GM19023 (cell line): Measurements from ENCODE around the gene PTPRM.
A peak's percentile ranks its signal among the peaks of the same experiment; 100 is the strongest.

ENCODE experiments used
- ATAC-seq: cut with Tn5 transposase; IDR thresholded peaks from one replicate; pipeline ENCODE4 v1.9.1; 2021; ENCODE audit warnings: mild to moderate bottlenecking, moderate library complexity; ENCODE audit not compliant: unreplicated experiment

PTPRM gene

DNA sequence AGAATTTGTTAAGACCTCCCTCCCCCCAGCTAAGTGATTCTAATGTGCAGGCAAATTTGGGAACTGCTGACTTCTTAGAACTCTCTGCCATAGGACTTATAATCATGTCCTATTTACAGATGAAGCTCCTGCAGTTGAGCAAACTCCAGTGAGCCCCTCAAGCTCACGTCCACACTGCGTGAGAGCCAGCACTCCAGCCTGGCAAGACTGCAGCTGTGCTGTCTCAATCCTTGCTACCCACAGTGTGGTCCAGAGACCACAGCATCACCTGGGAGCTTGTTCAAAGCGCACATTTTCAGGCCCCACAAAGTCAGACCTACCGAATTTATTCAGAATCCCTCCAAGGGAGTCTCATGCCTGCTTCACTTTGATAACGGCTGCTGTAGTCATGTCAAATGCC lies 799.0 kb downstream of the PTPRM start:
- no peak for ATAC-seq

DNA sequence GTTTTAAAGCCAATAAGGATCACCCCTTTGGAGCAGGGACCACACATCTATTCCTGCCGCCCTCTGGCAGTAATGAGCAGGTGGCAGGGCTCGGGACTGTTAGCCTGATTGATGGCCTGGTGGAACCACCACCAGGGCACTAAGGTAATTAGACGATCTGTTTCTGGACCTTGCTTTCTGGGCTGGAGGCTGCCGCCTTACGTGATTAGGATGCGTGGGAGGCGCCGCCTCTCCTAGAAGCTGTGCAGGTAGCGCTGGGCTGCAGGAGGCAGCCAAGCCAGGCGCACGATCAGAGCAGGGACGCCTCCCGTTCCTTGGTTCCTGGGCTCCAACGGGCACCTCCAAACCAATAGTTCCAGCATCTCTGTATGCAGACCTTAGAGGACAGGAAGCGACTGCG lies 799.5 kb downstream of the PTPRM start:
- no peak for ATAC-seq

DNA sequence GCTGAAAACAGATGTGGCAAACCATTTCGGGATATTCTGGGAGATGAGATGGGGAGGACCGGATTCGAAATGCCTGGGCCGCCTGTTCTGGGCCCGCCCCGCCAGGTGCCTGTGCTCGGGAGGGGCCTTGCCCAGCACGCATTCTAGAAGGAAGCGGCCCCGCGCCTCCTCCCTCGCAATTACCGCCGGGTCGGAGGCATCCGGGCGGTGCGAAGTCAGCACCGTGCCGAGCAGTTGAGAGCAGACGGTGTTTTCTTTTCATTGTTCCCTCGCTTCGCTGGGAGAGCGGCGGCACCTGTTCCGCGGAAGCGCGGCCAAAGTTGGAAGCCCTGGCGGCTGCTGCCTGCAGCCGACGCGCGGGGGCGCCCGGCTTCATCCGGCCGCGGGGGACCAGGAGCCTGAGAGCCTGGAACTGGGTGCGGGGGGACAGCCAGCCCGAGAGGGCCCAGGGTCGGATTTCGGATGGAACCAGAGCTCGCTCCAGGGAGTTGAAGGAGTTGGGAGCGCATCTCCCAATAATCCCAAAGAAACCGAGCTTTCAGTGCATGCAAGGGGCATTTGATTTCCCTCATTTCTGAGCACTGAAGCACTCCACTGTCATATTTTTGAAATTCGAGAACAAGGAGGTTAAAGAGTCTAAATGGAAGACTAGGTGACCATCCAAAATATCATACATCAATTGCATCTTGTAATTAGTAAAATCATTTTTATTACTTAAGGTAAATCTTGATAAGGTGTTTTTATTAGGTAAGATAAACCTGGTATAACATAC lies 800.3 kb downstream of the PTPRM start:
- no peak for ATAC-seq

DNA sequence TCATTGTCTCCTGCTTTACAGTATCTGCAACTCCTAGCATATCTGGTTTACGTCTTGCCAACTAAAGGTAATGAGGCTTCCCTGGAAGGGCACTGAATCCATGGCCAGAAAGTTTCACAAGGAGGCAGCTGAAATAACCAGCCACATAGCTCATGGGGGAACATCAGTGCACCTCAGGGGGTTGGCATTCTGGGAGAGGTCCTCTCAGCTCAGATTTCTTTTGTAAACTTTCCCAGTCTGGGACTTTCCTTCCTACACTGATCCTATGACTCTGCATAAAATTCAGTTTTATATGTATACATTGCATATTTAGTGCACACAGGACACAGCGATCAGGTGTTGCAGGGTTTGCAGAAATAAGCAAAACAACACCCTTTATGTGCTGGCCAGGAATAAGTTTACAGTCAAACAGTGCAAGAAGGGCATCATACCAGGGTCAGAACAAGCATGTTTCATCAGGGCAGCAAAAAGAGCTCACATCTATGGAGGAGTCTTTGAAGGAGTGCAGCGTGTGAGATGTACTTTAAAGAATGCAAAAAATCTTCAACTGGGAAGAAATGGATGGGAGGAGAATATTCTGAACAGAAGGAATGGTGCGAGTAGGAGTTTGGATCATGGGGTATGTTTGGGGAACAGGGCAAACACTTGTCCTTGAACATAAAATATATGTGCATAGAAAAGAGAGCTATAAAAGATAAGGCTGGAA lies 801.5 kb downstream of the PTPRM start:
- ATAC-seq = no peak

DNA sequence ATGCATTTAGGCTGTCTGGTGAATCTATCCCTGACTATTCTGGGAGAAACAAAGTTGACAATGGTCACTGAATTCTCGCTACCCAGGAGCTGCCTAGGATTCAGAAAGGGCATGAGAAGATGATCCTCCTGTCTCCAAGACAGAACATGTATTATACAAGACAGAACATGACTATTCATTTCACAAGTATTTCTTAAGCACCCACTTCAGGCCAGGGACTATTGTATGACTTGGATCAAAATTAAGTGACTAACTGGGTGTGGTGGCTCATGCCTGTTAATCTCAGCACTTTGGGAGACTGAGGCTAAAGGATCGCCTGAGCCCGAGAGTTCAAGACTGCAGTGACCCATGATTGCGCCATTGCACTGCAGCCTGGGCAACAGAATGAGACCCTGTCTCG lies 806.4 kb downstream of the PTPRM start:
- no peak for ATAC-seq

DNA sequence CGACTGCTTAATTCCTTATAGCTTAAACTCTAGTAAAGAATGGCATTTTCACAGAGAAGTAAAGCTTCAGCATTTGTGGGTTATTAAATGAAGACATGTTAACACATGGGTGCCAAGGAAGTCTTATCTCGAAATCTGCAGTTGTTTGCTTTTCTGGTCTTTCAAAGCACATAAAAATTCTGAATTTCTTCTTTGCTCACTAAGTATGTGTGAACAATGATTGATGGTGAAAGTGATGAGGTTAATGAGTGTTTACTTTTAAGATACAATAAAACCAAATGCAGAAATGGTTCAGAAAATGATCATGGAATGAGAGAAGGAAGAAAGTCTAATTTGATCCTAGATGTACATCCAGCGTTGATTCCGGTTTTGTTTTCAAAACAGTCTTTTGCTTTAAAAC lies 807.6 kb downstream of the PTPRM start:
- ATAC-seq = no peak

DNA sequence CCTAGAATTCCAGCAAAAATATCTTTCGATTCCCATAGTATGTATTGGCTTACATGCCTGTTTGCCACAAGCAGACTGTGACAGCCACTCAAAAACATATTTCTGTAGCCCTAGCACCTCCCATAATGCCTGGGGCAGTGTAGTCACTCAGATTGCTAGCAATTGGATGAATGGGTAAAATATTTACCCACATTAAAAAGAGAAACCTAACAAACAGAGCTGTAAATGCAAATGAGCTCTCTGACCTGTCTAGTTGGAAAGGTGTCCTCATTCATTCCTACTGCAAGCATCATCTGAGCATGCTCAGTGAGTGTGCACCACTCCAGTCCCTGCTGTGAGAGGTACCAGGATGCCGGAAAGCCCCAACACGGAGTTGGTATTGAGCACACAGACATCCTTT lies 808.1 kb downstream of the PTPRM start:
- ATAC-seq = no peak

DNA sequence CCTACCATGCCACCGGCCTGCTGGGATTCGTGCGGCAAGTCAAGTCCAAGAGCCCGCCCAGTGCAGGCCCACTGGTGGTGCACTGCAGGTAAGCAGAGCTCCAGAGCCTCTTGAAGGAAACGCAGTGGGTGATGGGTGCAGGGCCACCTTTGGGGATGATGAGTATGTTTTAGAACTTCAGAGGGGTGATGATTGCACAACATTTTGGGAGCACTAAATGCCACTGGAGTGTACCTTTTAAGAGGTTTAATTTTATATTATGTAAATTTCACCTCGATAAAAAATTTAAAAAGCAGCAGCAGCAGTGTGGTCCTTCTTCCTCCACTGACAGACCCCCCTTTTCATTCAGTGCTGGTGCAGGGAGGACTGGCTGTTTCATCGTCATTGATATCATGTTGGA lies 809.0 kb downstream of the PTPRM start:
- ATAC-seq = no peak

DNA sequence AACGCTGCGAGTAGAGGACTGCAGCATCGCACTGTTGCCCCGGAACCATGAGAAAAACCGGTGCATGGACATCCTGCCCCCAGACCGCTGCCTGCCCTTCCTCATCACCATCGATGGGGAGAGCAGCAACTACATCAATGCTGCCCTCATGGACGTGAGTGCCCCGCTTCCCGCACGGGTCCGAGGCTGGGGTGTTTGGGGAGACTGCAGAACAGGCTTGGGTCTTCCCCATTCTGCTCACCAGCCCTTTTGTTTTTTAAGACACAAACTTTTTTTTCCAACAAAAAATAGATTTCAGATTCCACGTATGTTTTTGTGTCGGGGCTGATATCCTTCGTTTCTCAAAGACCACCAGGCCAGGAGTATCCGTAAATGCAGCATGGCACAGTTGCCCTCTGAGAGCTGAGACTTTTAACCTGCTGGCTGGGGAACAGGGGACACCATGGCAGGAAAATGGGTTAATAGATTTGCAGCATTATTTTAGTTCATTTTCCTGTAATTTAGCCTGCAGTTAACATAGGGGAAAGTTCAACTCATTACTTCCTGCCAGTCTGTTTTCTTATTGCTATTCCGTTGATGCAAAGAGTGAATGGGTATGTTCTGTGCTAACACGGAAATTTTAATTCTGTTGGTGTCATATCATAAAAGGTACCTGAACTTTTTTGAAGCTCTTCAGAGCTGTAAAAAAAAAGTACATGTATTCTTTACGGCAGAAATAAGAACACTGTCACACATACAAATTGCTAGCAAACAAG lies 812.2 kb downstream of the PTPRM start:
- ATAC-seq = no peak

DNA sequence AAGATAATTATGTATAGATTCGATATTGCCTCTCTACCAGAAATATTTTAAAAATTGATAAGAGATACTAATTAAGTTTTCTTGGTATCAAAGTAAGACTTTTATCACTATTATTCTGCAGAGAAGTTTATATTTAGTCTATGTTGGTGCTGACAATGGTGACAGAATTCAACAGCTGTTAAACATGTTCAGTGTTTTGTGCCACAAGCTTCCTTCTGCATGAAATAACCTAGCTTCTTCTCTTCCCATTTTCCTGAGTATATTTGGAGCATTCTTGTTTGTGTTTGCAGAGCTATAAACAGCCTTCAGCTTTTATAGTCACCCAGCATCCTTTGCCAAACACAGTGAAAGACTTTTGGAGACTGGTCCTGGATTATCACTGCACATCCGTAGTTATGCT lies 812.9 kb downstream of the PTPRM start:
- ATAC-seq = no peak

DNA sequence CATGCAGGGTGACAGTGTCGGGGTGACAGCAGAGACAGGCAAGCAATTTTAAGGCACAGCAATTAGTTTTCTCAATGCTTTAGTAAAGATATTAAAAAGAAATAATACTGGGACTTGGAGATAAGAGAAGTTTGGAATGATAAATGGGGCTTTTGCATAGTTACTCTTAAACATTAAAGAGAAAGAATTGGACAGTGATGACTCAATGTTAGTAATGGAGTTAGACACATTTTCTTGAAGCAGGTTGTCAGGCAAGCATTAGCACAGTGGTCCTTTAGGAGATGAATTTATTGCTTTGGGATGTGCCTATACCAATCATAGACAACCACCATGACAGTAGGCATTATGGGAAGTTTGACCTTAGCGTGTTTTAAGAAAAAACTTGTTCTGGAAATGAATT lies 813.8 kb downstream of the PTPRM start:
- no peak for ATAC-seq

DNA sequence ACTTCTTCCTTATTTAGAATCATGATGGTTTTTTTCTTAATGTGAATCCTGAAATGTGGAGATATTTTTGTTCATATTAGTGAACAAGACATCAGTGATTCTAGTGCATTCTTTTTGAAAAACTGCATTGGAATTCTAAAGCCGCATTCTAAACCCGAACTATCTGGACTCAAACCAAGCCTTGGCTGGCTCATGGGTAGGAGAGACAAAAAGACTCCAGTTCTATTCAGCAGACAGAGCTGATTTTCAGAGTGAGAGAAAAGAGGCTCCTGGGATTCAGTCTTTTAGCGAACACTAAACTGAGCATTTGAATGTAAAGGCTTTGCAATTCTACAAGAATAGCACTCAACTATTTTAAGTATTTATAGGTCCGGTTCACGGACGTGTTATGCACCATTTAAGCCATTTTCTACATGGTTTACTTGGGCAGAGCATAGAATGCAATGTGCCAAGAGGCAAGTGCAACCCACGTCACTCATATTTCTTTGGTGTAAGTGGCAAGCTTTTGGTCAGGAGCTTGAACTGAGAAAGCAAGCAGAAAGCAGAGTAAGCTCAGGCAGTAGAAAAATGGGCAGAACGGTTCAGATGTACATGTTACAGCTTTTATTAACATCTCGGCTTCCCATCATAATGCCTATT lies 814.8 kb downstream of the PTPRM start:
- ATAC-seq = no peak

DNA sequence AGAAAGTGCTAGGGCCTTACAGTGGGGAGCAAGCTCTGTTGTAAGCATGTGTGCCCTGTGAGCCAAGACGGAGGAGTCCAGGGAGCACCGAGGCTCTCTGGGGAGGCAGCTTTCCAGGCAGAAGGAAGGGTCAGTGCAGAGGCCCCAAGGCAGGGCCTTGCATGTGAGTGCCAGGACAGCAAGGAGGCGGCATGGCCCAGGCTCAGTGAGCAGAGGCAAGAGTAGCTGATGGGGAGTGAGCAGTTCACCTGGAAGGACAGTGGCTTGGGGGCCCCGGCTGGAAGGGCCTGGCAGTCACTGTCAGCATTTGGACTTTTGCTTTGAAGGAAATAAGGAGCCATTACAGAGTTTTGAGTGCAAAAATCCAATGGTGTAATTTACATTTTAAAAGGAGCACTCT lies 818.3 kb downstream of the PTPRM start:
- no peak for ATAC-seq

DNA sequence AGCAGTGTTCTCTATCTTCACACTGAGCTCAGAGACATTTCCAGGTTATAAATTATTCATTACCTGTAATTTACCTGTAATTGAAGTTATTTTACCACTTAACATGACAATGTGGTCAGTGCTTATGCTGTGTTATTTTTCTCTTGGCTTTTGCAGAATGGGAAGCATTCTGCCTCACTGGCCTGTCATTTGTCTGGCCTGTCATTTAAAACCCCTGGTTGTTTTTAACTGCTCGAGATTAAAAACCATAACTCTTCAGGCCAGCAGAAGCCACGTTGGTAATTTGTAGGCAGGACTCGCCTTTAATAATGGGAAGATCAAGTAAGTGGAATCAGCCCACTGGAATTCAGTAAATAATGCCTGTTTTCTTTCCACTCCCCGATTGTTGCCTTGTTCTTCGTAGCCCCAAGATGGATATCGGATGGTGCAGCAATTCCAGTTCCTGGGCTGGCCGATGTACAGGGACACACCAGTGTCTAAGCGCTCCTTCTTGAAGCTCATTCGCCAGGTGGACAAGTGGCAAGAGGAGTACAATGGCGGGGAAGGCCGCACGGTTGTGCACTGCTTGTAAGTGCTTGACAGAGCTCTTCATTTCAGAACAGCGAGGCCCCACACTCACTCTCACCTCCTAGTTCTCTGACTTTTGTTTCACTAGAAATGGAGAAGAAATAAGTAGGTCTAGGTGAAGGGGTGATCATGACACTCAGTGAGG lies 819.7 kb downstream of the PTPRM start:
- no peak for ATAC-seq

DNA sequence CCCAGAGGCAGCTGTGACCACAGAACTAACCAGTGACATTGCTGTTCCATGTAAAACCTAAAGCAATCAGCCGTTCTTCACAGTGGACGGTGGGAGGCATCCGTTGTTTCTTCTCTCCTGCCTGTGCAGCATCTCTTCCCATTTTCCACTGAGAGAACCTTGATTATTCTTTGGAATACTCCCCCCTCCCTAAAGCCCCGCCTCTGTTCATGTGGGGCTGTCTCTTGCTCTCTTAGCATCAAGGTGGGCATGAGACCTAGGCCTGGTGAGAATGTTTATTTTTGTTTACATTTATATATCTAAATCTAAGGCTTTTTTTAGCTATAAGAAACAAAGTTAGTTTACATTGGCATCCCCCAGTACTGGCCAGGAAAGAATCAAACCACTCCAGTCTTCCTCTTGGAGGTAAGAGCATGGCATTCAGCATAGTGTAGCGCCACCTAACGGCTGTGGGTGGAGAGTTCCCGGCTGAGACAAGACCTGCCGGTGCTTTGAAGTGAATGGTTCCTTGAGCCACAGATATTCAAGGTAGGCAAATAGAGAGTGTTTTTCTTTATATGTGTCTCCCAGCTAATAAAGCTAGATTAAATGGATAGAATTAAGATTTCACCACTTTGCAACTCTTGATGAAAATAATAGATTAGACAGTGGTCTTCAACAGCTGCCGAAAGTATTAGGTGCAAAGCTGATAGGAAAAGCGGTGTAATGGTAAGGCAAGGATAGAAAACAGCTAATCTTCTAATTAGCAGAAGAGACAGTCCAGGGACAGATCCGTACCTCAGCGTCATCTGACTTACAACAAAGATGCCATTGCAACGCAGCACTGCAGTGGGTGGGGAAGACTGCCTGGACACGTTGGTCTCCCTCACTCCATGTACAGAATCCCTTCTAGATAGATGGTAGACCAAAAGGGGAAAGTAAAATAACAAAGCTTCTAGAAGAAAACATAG lies 822.5 kb downstream of the PTPRM start:
- peak; percentile 47 for ATAC-seq

DNA sequence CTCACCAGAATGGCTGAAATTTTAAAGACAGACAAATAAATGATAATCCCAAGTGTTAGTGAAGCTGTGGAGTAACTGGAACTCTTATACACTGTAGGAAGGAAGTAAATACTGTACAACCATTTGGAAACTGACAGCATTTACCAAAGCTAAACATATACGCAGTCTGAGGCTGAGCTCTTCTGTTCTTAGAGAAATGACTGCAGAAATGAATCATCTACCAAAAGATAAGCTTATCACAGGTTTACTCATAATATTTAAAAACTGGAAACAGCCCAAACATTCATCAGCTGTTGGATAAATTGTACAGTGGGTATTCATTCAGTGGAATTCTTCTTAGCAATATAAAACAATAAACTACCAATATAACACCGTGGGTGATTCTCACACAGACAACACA lies 824.0 kb downstream of the PTPRM start:
- ATAC-seq = no peak

DNA sequence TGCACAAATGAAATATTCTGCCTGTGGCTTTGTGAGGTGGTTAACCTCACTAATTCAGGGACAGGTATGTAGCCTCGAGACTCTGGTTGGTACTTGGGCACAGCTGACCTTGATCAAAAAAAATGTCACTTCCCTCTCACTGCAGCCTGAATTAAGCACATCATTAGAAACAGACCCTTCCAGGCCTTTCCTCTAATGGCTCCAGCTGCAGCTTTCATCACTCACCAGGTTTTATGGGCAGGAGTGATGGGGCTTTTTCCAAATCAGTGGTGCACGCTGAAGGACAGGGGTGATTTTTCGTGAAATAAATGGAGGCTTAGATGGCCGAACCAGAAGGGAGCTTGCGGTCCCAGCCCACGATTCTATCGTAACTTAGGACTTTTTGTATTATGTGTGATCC lies 829.1 kb downstream of the PTPRM start:
- ATAC-seq = no peak

DNA sequence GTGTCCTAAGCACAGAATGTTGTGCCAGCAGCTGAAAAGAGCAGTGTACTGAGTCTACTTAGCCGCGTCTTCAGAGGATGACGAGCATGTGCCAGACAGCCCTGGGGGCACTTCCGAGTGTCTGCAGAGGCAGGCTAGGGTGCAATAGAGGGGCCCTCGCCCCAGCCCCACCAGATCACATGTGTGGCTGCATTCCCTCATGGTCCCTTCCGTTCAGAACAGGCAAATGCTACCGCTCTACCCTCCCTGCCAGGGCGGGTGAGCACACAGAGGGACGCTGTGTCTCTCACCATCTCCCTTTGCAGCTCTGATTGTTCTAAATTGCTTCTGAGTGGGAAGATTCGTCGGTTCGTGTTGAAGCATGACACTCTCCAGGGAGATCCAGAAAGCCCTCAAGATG lies 829.9 kb downstream of the PTPRM start:
- no peak for ATAC-seq

DNA sequence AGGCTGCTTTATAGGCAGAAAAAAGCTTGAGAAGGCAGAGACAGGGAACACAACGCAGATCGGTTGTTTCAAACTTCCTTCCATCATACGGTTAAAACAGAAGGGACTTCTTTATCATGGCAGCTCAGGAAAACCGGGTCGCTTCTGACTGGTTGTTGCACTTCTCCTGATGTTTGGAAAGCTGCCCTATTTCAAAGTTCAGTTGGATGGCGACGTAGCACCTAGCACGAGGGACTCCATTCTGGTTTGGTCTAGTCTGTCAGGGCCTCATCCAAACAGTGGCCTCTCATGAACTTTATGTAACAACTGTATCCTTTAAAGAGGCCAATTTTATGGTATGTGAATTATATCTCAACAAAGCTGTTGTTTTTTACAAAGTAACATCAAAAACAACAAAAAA lies 832.0 kb downstream of the PTPRM start:
- no peak for ATAC-seq
